GM12892 (cell line): ENCODE data around the gene HAPLN3.

Experiments
- POLR2A ChIP-seq: IDR thresholded peaks from 2 replicates; pipeline ENCODE4 v1.6.1; 2011; ENCODE audit warnings: low read depth, low read length, control low read depth
- POLR2AphosphoS5 ChIP-seq: IDR thresholded peaks from 2 replicates; pipeline ENCODE4 v1.6.1; 2011; ENCODE audit warnings: low read depth, low read length, control low read depth
- TAF1 ChIP-seq: IDR thresholded peaks from 2 replicates; pipeline ENCODE4 v1.6.1; 2011; ENCODE audit warnings: low read depth, mild to moderate bottlenecking, control low read depth, low read length, borderline replicate concordance

GRCh38 chr15:88902221-88902835 lies 7.0 kb upstream of the HAPLN3 start:
- no peak for TF ChIP-seq TAF1
- TF ChIP-seq POLR2A, result no peak
- no peak for TF ChIP-seq POLR2AphosphoS5
